K562 treated with DMSO at 1 percent for 48 hours (cell line): ENCODE data around the gene SRL. TPM values are rescaled to one million over a fixed set of nuclear protein-coding genes. Genes with fewer than 3 reads are reported as not detected.

Experiments
- total RNA-seq: library from RNA; unstranded; fragments of 300-600 nt; gene quantifications from 2 replicates; pipeline ENCODE4 v1.2.3, GENCODE V29; 2022; ENCODE audit warnings: low replicate concordance; ENCODE audit errors: extremely low read depth

The SRL gene
- not detected in 2 replicates for total RNA-seq

DNA sequence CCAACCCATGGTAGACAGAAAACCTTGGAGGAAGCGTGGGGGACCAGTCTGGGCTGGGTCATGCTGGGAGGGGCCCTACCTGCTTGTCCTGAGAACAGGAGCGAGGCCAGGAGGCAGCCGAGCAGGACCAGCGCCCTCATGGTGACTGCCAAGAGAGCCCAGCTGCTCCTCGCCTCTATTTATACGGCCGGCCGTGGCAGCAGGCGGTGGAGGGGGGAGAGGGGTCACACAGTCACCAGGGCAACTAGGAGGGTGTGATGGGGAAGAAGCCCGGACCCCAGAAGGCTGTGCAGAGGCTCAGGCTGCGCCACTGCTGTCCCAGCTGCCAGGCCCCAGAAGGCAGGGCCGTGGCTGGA lies at the start of gene SRL:
Gene SRL (minus strand): TSS at position 153 of the 356 bp plus-strand sequence. CDS start 13 bp downstream, at position 140.

Other genes starting within 250 kb of the SRL start
- not detected in 2 replicates for gene ADCY9, start 125.6 kb downstream of the SRL start, total RNA-seq
- gene TFAP4, start 30.9 kb upstream of the SRL start, total RNA-seq: not detected in 2 replicates
- not detected in 2 replicates for gene GLIS2, start 74.0 kb upstream of the SRL start, total RNA-seq
- not detected in 2 replicates for gene PAM16, start 109.2 kb upstream of the SRL start, total RNA-seq
- not detected in 2 replicates for gene VASN, start 129.8 kb upstream of the SRL start, total RNA-seq
- 1,932 TPM in 1 of 2 replicates, not detected in the other for gene CORO7, start 174.5 kb upstream of the SRL start, total RNA-seq
- gene DNAJA3, start 183.8 kb upstream of the SRL start, total RNA-seq: not detected in 2 replicates
- not detected in 2 replicates for gene NMRAL1, start 232.5 kb upstream of the SRL start, total RNA-seq
- not detected in 2 replicates for gene HMOX2, start 234.3 kb upstream of the SRL start, total RNA-seq